ENCODE measurements around the gene AKT1S1.

Gene AKT1S1

DNA sequence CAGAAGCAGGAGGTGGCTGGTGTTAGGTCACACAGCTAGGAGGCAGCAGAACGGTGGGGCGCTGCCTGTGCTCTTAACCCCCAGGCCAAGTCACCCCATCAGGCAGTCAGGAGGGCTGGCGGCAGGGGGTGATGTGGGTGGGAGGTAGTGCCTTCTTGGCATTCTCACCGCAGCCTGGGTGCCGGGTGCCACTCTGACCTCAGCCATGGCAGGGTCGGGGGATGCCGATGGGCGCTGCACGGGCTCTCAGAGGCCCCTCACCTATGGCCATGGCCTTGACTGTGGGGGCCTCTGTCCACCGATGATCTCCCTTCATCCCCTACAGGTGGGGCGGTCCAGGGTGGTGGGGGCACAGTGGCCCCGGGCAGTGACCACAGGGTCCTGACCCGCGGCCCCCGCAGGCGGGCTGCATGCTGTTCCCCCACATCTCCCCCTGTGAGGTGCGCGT is 20.6 kb downstream of the AKT1S1 start:
- H3K4me3 ChIP-seq (ENCODE audit: low read depth, low read length) = no peak overlapping the region
- no peak for DNase-seq (ENCODE audit: low read depth)
- TF ChIP-seq, protein P1, sequence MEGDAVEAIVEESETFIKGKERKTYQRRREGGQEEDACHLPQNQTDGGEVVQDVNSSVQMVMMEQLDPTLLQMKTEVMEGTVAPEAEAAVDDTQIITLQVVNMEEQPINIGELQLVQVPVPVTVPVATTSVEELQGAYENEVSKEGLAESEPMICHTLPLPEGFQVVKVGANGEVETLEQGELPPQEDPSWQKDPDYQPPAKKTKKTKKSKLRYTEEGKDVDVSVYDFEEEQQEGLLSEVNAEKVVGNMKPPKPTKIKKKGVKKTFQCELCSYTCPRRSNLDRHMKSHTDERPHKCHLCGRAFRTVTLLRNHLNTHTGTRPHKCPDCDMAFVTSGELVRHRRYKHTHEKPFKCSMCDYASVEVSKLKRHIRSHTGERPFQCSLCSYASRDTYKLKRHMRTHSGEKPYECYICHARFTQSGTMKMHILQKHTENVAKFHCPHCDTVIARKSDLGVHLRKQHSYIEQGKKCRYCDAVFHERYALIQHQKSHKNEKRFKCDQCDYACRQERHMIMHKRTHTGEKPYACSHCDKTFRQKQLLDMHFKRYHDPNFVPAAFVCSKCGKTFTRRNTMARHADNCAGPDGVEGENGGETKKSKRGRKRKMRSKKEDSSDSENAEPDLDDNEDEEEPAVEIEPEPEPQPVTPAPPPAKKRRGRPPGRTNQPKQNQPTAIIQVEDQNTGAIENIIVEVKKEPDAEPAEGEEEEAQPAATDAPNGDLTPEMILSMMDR (IDR thresholded peaks at IDR 0.05; ENCODE audit: insufficient read depth, low read depth, low read length, missing control alignments) = no peak

DNA sequence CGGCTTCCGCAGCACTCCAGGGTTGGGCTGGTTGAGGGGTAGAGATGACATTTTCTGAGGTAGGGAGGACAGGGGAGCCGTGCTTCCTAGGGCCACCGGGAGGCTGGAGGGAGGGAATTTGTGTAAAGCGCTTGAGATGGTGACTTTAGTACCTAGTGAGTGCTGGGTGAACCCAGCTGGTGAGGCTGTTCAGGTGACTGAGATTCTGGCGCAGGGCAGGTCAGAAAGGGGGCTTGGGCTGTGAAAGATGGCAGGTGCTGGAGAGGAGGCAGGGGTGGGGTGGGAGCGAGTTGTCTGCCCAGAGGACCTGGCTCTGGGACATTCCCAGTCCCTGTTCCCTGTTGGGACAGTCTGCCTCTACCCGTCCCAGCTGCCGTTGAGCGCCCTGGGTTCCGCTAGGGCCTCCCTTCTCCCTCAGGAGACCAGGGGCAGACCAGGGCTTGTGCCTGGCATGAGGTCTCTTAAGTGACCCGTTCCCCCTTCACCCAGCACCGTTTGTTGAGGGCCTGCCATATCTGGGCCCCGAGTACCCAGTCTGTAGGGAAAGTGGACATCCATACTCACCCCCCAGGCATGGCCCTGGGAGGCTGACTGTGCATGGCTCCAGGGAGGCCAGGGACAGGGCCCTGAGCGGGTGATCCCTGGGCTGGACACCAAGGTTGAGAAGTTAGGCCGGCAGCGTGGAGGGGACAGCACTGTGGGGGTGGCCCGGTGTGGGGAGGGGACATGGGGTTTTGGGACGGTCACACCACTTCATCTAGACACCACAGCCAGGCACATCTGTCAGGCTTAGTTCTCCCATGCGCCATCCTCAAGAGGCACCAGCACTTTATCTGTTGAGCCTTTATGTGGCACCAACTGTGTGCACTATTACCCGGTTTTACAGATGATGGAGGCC is 21.2 kb downstream of the AKT1S1 start:
- TF ChIP-seq, protein P1 (IDR thresholded peaks at IDR 0.05; ENCODE audit: insufficient read depth, low read depth, low read length, missing control alignments) = no peak
- H3K4me3 ChIP-seq (ENCODE audit: low read depth, low read length) = no peak overlapping the region
- DNase-seq (ENCODE audit: low read depth) = peak; percentile 10

DNA sequence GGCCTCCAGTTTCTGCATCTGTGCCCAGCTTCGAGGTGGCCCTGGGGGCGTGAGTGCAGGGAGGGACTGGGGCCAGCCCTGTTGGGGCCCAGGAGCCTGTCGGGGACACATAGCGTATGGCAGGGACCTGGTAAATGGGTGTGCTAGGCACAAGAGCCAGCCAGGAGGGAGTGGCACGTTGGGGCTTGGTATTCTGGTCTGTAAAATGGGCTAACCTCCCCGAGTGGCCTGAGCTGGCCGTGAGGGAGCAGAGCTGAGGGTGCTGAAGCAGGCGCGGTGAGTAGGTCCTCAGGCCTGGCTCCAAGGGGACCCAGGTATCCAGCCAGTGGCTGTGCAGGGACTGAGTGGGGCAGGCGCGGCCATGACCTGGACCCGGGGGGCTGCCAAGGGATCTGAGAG is 21.9 kb downstream of the AKT1S1 start:
- no peak for DNase-seq (ENCODE audit: low read depth)
- TF ChIP-seq, protein P1 (IDR thresholded peaks at IDR 0.05; ENCODE audit: insufficient read depth, low read depth, low read length, missing control alignments) = no peak
- no peak overlapping the region for H3K4me3 ChIP-seq (ENCODE audit: low read depth, low read length)

DNA sequence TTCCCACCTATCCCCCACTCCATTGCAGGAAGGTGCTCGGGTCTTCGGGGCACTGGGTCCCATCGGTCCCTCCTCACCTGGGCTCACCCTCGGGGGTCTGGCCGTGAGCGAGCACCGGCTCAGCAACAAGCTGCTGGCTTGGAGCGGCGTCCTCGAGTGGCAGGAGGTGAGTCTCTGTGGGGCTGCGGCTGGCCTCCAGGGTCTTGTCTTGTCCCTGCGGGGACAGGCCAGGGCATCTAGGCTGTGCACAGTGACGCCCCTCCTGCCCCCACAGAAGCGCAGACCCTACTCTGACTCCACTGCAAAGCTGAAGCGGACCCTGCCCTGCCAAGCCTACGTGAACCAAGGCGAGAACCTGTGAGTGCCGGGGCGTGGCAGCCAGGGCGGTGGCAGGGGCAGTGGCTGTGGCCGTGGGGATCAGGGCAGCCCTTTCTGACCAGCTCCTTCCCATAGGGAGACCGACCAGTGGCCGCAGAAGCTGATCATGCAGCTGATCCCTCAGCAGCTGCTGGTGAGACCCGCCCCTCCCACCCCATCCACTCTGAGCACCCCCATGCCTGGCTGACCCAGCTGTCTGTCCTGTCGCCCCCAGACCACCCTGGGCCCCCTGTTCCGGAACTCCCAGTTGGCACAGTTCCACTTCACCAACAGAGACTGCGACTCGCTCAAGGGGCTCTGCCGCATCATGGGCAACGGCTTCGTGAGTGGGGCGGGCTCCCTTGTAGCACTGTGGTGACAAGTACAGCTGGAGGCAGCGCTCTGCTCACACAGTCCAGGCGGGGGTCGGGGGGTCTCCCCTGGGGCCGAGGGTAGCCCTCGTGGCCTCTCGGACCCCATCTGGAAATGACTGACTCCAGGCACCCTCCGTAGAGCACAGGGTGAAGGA is 22.5 kb downstream of the AKT1S1 start:
- TF ChIP-seq, protein P1 (IDR thresholded peaks at IDR 0.05; ENCODE audit: insufficient read depth, low read depth, low read length, missing control alignments) = no peak

DNA sequence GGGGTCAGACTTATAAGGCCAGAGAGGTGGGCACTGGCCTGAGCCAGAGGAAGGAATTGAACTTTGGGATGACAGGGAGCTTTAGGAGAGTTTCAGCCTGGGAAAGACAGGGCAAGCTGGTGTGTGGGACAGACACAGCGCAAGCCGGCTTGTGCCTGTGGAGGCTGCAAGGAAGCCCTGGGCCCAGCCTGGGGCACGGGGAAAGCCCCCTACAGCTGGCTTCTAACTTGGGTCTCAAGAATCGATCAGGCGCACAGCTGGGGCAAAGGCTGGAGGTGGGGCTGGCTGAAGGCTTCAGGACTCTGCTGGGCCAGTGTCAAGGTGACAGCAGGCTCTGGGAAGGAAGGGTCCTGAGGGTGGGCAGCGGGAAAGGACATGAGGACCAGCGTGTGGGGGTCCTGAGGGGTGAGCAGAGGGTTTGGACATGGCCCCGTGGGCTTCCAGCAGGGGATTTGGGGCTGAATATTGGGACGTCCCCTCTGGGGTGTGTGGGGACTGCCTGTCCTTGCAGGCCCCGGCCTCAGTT is 23.2 kb downstream of the AKT1S1 start:
- H3K4me3 ChIP-seq (ENCODE audit: low read depth, low read length) = no peak overlapping the region
- TF ChIP-seq, protein P1 (IDR thresholded peaks at IDR 0.05; ENCODE audit: insufficient read depth, low read depth, low read length, missing control alignments) = no peak
- DNase-seq (ENCODE audit: low read depth) = no peak

More for the DNA sequence above, 22.5 kb downstream of the AKT1S1 start:
- H3K4me3 ChIP-seq (ENCODE audit: low read depth, low read length) = no peak overlapping the region
- no peak for DNase-seq (ENCODE audit: low read depth)

DNA sequence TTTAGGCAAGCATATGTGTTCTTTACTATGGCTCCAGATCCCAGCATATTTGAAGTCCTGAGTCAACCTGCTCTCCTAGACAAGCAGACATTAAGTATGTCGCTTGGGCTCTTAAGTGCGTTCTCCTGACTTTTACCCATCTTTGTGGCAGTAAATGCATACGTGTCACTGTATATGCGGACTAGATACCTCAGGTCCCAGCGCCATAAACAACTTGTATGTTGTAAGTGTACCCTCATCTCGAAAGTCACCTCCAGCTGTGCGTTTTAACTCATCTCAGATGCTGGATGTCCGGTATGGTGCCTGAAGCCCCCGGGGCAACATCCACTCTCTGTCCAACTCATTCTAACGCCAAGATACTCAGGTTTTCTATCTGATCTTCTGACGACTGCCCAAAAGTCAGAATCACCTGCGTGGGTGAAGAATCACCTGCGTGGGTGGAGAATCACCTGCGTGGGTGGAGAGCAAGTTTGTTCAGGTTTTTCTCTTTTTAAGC is 24.5 kb downstream of the AKT1S1 start:
- TF ChIP-seq, protein P1 (IDR thresholded peaks at IDR 0.05; ENCODE audit: insufficient read depth, low read depth, low read length, missing control alignments) = no peak

More for the DNA sequence above, 24.5 kb downstream of the AKT1S1 start:
- no peak for DNase-seq (ENCODE audit: low read depth)
- H3K4me3 ChIP-seq (ENCODE audit: low read depth, low read length) = peak overlapping the region; percentile 67; the same call in 1 of the 2 replicates

All from GM12865 (cell line).